NCI-H1092 treated with DMSO at 0.1 percent for 48 hours (cell line): ENCODE measurements around the gene MAGI2.
"Not testable (repeated sequence)": the region's sequence is repeated elsewhere in the genome, so short reads cannot be mapped to it uniquely, and the experiment has no call there.

Source experiments
- DNase-seq: peaks from one replicate; lab custom pipeline; 2025; lab: John Stamatoyannopoulos, UW

MAGI2 gene

DNA sequence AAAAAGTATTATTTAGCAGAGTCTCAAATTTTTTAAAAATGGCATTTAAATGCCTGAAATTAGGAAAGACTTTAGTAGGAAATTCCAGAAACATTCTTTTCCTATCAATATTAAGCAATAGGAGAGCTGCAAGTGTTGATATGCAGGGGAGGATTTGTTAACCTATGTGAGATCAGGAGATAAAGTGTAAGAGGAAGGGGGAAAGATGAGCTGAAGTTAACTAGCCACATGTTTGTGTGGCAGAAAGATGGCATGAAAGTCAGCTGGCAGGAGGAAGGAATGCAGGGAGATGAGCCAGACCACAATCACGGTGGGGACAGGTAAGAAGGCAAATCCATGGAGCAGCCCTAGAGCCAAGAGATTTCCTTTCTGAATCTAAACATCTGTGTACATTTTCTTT, 303.6 kb downstream of the MAGI2 start:
- DNase-seq: no peak

DNA sequence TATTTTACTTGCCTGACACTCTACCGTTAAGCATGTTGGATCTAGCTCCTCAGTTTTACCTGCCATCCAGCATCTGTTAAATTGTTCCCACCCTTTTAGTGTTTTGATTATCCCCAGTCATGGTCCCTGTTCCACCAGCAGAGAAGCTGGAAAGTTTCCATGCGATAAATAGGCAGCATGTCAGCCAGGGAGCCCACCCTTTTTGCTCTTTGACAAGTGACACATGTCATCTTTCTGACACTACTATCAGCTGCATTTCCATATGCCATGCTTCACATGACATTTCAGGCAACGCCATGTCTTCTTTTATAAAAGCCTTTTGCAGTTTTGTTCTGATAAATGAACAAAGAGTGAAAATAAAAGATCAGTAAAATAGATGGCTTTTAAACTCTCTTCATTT, 310.8 kb downstream of the MAGI2 start:
- DNase-seq: no peak

DNA sequence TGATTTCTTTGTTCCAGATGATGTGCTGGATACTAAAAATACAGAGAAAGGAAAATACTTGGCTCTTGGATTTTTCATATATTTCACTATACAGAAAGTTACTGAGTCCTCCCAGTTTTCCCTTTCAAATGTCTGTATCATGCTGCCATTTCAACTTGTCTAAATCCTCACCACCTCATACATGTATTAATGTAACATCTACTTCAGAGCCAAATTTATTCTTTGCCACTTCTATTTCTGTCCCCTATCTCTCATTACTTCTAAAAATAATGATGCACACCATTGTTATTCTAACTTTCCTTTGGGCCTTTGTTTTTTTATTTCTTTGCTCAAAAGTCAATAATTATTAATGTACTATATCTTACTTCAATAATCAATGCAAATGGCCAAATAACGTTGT, 312.2 kb downstream of the MAGI2 start:
- no peak for DNase-seq

DNA sequence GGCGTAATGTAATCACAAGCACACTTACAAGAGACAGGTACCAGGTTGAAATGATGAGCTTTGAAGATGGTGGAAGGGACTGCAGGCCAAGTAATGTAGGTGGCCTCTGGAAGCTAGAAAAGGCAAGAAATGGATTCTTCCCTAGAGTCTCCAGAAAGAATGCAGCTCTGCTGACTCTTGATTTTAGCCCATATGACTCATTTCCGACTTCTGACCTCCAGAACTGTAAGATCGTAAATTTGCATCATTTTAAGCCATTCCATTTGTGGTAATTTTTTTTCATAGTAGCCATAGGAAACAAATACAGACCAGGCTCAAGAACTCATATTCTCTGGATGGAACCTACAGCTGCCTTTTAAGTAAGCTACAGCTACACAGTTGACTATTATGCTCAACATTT, 315.5 kb downstream of the MAGI2 start:
- no peak for DNase-seq

DNA sequence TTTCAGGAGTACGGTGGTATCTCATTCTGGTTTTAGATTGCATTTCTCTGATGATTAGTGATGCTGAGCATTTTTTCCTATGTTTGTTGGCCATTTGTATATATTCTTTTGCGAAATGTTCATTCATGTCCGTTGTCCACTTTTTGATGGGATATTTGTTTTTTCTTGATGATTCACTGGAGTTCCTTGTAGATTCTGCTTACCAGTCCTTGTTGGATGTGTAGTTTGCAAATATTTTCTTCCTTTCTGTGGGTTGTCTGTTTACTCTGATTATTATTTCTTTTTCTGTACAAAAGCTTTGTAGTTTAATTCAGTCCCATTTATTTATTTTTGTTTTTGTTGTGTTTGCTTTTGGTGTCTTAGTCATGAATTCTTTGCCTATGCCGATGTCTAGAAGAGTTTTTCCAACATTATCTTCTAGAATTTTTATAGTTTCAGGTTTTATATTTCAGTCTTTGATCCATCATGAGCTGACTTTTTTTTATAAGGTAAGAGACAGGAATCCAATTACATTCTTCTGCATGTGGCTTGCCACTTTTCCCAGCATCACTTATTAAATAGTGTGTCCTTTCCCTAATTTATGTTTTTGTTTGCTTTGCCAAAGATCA, 320.5 kb downstream of the MAGI2 start:
- DNase-seq: no peak

DNA sequence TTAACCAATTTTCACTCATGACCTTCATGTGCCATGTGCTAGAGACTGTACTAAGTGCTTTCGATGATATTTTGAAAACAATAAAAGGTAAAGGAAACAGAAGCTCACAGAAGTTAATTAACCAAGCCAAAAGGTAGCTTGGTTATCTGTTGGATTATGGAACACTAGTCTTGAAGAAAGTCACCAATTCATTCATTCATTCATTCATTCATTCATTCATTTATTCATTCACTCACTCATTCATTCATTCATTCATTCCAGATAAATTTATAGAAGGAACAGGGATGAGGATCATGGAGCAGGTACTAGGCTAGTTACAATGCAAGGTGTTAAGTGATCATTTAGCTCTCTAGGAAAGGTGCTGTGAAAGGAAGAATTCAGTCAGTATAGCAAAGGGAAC, 322.8 kb downstream of the MAGI2 start:
- no peak for DNase-seq

DNA sequence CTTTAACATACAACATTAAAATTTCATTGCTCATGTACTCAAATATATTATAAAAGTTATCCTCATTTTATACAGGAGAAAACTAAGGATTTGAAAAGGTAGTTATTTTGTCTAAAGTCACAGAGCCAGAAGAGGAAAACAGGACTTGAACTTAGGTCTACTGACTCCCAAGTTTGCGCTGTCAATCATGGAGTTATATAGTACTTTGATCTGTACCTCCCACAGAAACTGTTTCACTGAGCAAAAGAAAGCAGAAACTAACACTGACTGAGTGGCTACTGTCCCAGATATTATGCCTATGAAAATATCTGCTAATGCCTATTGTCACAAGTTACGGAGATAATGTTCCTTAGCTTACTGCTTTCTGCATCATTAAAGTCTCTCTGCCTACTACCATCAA, 329.1 kb downstream of the MAGI2 start:
- no peak for DNase-seq

DNA sequence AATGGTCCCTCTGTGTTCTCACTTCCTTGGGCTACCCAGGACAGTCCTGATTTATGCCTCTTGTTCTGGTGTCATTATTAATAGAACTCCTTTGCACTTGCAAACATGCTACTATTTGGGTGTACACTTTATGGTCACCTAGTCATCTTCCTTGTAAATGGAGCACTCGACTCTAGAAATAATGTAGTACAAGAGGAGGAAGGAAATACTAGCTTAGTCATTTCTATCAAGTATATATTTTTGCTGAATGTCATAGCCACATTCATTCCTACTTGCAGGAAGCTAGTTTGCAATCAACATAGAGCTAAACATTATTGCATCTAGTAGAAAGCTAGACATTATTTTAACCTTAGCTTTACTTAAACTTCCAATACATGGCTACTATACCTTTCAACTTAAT, 335.3 kb downstream of the MAGI2 start:
- DNase-seq: no peak

DNA sequence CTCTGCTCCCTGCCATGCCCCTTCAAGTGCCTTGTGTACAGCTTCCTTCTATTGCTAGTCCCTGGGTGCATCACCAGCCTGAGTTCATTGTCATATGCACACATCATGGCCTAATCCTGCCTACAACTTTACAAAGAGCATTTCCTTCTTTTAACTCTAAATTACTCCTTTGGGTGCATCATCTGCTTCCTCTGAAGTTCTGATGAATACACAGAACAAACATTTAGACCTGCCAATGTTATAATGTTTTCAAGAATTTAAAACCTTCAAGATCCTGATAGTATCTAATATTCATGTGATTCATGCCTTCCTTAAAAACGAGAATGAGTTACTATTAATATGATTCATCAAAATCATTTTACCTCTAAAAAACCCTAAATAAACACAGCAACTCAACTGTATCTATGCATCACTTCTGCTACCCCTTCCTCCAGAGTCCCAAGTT, 357.1 kb downstream of the MAGI2 start:
- no peak for DNase-seq

DNA sequence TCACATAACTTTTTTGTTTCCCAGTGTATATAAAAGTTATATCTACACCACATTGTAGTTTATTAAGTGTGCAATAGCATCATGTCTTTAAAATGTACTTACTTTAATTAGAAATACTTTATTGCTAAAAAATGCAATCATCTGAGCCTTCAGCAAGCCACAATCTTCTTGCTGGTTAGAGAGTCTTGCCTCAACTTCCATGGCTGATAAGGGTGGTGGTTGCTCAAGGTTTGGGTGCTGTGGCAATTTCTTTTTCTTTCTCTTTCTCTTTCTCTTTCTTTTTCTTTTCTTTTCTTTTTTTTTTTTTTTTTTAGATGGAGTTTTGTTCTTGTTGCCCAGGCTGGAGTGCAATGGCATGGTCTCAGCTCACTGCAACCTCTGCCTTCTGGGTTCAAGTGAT, 360.0 kb downstream of the MAGI2 start:
- DNase-seq: no peak

DNA sequence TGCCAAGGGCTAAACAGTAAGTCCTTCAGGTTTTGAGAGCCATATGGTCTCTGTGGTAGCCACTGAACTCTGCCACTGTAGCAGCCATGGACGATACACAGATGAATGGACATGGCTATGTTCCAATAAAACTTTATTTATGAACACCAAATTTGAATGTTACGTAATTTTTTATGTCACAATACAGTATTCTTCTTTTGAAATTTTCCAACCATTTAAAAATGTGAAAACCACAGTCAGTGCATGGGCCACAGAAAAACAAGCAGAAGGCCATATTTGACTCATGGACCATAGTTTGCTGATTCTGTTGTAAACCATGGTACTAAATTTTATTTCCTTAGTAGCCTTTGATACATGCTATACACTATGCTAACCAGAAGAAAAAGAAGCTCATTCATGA, 361.8 kb downstream of the MAGI2 start:
- DNase-seq: no peak

DNA sequence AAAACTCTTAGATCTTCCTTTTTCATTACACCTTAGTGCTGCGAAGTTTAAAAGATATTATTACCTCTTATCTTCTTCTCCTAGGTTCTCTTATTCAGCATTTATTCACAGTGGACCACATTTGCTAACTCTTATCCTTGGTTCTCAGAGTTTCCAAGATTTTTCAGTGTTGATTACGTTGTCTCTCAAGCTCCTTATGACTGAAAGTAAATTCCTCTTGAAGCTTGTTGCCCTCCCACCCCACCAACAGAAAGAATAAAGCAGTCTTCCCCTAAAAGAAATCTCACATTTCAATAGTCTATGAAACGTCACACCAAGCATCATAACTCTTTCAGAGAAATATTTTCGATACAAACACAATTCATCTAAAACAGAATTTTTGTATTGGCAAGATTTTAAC, 362.5 kb downstream of the MAGI2 start:
- no peak for DNase-seq

DNA sequence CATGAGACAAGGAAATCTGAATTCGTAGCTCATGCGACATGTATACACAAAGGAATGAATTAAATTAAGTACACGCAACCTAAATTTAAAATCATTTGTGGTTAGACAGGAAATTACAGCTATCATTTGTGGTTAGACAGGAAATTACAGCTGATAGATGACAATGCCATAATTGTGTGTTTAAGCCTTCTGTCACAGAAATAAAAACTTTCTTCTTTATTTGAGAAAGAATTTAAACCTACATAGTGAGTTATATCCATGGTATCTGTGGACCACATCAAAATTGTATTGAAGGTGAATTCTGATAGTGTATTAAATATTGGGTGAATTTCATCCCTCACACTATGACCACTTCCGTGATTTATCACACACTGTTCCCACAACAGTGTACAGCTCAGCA, 362.9 kb downstream of the MAGI2 start:
- no peak for DNase-seq

DNA sequence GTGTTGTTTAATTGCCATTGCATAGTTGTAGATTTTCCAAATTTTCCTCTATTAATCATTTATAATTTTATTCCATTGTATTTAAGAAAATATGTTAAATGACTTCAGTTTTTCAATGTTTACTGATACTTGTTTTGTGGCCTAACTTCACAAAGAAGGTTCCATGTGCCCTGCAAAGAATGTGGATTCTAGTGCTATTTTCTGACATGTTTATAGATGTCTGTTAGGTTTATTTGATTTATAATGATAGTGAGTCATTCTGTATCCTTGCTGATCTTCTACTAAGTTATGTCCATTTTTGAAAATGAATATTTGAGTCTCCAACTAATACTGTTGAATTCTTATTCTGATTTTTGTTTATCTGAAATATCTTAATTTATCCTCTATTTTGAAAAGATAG, 369.0 kb downstream of the MAGI2 start:
- no peak for DNase-seq

DNA sequence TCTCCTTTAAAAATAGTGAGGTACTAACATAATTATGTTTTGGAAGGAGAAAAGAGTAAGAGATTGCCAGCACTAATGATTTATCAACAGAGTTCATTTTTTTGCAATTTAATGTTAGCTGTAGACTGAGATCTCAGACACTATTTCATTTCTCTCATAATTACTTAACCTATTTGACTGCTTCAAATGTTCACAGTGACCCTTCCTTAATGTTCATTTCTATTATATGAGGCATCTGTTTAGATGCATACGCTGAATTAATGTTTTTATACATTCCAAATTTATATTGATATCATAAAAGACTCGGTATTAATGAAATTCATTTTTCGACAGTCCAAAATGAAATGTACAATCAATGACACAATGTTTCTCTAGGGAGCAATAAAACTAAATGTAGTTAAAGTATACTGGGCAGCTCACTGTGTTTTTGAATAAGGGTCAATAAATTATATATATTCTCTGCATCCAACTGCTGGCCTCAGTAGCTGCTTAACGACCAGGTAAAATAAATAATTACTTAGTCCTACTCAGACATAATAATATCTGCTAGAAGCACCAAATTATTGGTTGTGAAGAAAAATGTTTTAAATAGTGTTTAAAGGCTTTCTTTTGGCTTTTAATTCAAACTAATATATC, 373.4 kb downstream of the MAGI2 start:
- DNase-seq: no peak

DNA sequence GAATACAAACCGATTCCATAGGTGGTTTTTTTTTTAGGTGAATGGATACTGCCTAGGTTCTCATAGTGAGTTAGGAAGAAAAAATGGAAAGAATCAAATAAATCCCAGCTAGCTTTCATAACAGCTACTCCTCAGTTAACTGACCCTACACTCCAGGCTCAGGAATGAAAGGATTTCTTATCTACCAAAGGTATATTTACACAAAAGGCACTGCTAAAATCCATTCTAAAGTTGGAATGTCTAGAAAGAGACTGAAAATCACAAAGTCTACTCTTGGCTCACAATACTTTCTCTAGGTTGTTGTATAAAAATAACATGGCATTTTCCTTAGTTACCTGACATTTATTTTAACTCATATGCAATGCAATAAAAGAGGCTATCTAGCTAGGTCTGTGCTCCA, 375.2 kb downstream of the MAGI2 start:
- DNase-seq: no peak

DNA sequence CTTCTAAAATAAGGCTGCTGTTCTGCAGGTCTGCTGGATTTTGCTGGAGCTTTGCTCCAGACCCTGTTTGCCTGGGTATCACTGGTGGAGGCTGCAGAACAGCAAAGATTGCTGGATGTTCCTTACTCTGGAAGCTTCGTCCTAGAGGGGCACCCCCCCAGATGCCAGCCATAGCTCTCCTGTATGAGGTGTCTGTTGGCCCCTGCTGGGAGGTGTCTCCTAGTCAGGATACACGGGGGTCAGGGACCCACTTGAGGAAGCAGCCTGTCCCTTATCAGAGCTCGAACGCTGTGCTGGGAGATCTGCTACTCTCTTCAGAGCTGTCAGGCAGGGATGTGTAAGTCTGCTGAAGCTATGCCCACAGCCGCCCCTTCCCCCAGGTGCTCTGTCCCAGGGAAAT, 382.3 kb downstream of the MAGI2 start:
- not testable (repeated sequence) for DNase-seq

DNA sequence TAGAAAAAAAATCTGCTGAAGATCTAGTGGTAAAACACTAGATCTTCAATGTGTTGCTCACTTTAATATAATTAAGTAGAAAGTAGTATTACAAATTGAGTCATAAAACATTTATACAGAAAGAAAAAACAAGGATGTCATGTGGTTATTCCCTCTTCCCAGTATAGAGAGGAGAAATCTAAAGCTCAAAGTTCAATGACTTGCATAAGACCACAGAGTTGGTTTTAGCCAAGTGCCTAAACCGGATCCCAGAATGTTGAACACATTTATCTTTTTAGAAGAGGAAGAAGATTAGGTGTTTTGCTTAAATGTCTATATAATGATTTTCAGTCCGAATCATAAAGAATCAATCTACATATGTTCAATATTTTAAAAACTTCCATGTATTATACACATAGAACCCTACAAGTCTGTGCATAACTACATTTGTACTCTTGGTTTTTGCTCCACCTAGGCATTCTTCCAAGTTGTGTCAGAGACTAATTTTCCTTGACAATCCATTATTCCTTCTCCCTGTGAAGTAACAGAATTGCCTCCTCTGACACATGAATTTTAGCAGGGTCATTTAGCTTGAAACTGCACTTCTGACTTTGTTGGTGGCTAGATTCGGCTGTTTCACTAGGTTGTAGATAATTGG, 389.2 kb downstream of the MAGI2 start:
- no peak for DNase-seq

DNA sequence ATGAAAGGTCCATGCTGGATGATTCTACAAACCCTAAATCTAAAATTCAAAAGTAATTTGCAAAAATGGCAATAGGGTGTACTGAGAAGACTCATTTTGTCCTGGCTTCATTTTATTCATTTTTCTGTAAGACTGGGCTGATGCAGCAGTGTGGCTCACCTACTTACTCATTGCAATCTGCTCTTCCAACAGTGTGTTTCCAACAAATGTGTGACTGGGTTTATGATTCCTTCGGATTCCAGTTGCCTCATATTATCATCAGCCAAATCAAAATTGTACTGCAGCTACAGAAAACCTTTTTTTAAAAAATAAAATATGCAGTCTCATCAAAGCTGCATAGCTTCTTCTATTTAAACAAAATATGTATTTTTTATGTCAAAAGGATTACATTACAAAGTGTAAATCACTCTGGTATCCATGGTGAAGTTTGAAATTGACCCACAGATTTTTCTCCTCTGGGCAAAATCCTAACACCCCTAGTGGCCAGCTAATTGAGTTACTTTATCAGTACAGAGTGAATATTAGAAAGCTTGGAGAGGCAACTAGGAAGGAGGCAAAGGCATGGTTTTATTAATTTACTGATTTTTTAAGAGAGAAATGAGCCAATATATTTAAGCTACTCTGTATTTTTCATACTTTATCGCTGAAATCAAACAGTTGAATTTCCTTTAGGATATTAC, 390.3 kb downstream of the MAGI2 start:
- DNase-seq: no peak

DNA sequence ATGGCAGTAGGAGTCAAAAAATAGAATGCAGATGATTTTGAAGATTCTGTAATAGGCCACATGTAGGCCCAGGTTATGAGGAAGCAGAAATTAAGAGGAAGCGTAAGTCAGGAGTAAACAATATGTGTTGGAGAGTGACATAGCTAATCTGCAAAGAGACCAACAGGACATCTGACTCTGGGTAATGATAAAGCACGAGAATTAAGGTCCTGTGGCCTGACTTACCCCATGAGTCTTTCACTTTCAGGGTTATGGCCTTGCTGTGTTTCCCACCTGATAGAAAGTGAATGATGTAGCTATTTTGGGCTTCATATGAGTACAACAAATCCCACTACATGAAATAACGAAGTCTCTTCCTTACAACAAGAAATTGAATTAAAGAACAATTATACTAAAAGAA, 393.0 kb downstream of the MAGI2 start:
- no peak for DNase-seq

DNA sequence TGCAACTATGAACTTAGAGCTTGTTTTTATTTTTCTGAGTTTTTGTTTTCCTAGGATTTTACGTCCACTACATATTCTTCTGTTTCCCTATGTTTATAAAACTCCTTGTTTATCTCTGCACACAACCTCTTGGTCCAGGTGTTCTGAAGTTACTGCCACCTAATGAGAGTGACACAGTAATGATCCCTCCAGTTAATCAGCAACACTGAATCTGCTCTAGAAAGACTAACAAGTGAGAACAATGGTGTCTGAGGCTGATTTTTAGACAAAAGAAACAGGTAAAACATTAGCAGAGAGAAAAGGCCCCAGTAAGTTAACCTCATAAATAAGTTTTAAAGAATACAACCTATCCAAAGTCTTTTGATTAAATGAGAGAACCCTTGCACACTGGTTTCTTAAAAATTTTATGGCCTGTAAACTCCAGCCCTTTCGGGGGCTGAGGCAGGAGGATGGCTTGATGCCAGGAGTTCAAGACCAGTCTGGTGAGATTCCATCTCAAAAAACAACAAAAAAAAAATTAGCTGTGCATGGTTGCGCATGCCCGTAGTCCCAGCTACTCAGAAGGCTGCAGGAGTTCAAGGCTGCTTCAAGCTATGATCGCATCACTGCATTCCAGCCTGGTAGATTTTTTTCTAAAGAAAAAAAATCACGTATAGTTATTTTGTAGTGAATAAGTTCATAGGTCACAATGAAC, 397.6 kb downstream of the MAGI2 start:
- no peak for DNase-seq

DNA sequence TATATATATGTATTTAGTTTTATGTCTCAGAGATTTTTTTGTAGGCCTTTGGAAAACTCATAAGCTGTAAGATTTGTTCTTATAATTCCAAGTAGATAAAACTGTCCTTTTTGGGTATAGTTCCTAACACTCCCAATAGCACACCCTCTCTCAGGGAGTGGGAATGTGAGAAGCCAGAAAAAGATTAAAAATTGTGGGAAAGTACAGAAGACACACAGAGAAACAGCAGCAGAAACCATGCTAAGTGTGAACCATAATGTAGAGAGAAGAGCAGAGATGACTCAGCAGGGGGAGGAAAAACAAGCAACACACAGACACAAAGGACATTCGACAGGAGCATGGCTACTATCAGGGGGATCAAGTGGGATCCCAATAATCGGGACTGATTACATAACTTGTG, 401.6 kb downstream of the MAGI2 start:
- no peak for DNase-seq

DNA sequence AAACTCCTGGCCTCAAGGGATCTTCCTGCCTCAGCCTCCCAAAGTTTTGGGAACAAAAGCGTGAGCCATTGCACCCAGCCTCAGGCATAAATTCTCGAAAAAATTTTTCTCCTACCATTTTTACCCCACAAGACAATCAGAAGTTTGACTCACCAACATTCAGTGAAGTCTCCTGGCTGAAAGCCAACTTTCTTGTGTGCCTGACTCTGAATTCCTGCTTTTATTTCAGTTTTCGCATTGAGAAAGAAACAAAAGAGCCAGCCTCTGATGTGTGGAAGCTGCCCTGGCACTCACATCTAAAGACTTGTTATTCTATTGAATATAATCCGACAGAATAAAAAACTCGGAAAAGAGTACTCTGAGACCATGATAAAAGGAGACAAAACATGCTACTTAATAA, 402.9 kb downstream of the MAGI2 start:
- no peak for DNase-seq
